ENCODE results near the gene FKBP11. TPM values are rescaled to one million over a fixed set of nuclear protein-coding genes. Genes with fewer than 3 reads are reported as not detected.

Gene FKBP11
- total and polyA plus RNA-seq, 2 of the 13 experiments (the other 11 are each of a cell fraction or from before 2014, with no cell fraction given), result 15.5 to 19.4 TPM

DNA sequence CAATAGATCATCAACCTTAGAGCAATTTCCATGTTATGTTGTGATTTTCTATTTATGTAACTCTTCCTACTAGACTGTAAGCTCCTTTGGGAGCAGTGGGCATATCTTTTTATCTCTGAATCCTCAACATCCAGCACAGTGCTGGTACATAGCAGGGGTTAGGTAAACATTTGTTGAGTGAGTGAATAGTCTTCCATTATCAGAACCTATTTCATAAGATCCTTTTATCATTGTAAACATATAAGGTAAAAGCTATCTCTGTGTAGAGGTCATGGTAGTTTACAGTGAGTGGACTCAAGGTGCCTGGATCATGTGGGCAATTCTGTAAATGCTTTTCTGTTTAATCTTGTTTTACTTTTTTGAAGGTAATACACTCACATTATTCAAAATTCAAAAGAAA, 15.1 kb downstream of the FKBP11 start (continued):
- TF ChIP-seq HOMEZ (CRISPR knock-in tag; IDR thresholded peaks at IDR 0.05; ENCODE audit: low read depth) (no peak), SIX4 (CRISPR knock-in tag; IDR thresholded peaks at IDR 0.05) (peak; percentile 86), NCOA2 (CRISPR knock-in tag; IDR thresholded peaks at IDR 0.05) (peak; percentile 97), POLR2AphosphoS5 (IDR thresholded peaks at IDR 0.05; ENCODE audit: low read depth, low read length) (no peak), SRSF4 (IDR thresholded peaks at IDR 0.05; ENCODE audit: low read depth, low read length, poor library complexity, severe bottlenecking) (no peak), PHF21A (CRISPR knock-in tag; IDR thresholded peaks at IDR 0.05) (peak; percentile 77), MED1 (CRISPR knock-in tag; IDR thresholded peaks at IDR 0.05) (peak; percentile 89), ZNF234 (CRISPR knock-in tag; conservative IDR thresholded peaks at IDR 0.05) (no peak), PPARG (CRISPR knock-in tag; conservative IDR thresholded peaks at IDR 0.05) (peak; percentile 100), ZNF605 (CRISPR knock-in tag; IDR thresholded peaks at IDR 0.05) (no peak), DNMT3B (CRISPR knock-in tag; conservative IDR thresholded peaks at IDR 0.05) (peak; percentile 49; the same call in 1 of the 2 replicates), BCL6 (CRISPR knock-in tag; IDR thresholded peaks at IDR 0.05) (peak; percentile 99), RXRB (CRISPR knock-in tag; IDR thresholded peaks at IDR 0.05; ENCODE audit: borderline replicate concordance) (peak; percentile 99), SSRP1 (CRISPR knock-in tag; IDR thresholded peaks at IDR 0.05) (peak; percentile 88), DPF2 (CRISPR knock-in tag; IDR thresholded peaks at IDR 0.05; ENCODE audit: borderline replicate concordance, low read depth) (peak; percentile 84), NFAT5 (CRISPR knock-in tag; IDR thresholded peaks at IDR 0.05) (no peak), SALL2 (CRISPR knock-in tag; IDR thresholded peaks at IDR 0.05) (peak; percentile 57; the same call in 1 of the 2 replicates), ZNF678 (CRISPR knock-in tag; IDR thresholded peaks at IDR 0.05) (0 out of 2 replicates have a peak, but pooled peaks have one; percentile 42), ZSCAN21 (CRISPR knock-in tag; IDR thresholded peaks at IDR 0.05; ENCODE audit: borderline replicate concordance) (0 out of 2 replicates have a peak, but pooled peaks have one; percentile 36), WIZ (CRISPR knock-in tag; IDR thresholded peaks at IDR 0.05) (no peak)
- TF ChIP-seq, protein P1, sequence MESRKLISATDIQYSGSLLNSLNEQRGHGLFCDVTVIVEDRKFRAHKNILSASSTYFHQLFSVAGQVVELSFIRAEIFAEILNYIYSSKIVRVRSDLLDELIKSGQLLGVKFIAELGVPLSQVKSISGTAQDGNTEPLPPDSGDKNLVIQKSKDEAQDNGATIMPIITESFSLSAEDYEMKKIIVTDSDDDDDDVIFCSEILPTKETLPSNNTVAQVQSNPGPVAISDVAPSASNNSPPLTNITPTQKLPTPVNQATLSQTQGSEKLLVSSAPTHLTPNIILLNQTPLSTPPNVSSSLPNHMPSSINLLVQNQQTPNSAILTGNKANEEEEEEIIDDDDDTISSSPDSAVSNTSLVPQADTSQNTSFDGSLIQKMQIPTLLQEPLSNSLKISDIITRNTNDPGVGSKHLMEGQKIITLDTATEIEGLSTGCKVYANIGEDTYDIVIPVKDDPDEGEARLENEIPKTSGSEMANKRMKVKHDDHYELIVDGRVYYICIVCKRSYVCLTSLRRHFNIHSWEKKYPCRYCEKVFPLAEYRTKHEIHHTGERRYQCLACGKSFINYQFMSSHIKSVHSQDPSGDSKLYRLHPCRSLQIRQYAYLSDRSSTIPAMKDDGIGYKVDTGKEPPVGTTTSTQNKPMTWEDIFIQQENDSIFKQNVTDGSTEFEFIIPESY (CRISPR knock-in tag; IDR thresholded peaks at IDR 0.05), result no peak
